H1 (cell line): ENCODE measurements around the gene ADGB. TPM values are rescaled to one million over a fixed set of nuclear protein-coding genes. Genes with fewer than 3 reads are reported as not detected.

Experiments
- CTCF ChIA-PET: fragments of 300-600 bp; sonication (Branson Sonifier 250); formaldehyde crosslinking; loops from one replicate; lab custom pipeline; 2021; ENCODE audit not compliant: partially characterized antibody; lab: Charles Lee
- POLR2A ChIA-PET: fragments of 300-600 bp; sonication (Branson Sonifier 250); formaldehyde crosslinking; loops from one replicate; lab custom pipeline; 2021; ENCODE audit warnings: inconsistent platforms; ENCODE audit not compliant: partially characterized antibody; lab: Charles Lee
- DNase-seq, 2 experiments: peaks; one replicate each; pipeline versions ENCODE4 v3.0.0 to v3.0.0-alpha.2; 2010 to 2022; ENCODE audit warnings: low spot score in 2 of 2, low read depth in 1 of 2, mixed read lengths in 1 of 2
- FAIRE-seq: peaks from 2 replicates; lab custom pipeline; 2011; peaks lifted over from hg19 to GRCh38; lab: Jason Lieb, UNC
- H2AFZ ChIP-seq: 2 replicates; pipeline ENCODE4 v1.8.1; 2012; ENCODE audit warnings: low read length, inconsistent platforms
- H2AK5ac ChIP-seq: 2 replicates; pipeline ENCODE4 v1.6.1; 2013; ENCODE audit warnings: low read depth, low read length
- H2BK120ac ChIP-seq: replicated peaks from 2 replicates; pipeline ENCODE3; 2013; ENCODE audit warnings: low read depth, low read length, inconsistent platforms
- H2BK12ac ChIP-seq: 2 replicates; pipeline ENCODE4 v1.6.1; 2013; ENCODE audit warnings: low read depth, low read length
- H2BK15ac ChIP-seq: 2 replicates; pipeline ENCODE4 v1.6.1; 2013; ENCODE audit warnings: low read length
- H2BK20ac ChIP-seq: 2 replicates; pipeline ENCODE4 v1.6.1; 2013; ENCODE audit warnings: low read length
- H2BK5ac ChIP-seq: 2 replicates; pipeline ENCODE4 v1.6.1; 2013; ENCODE audit warnings: low read depth, low read length
- H3K14ac ChIP-seq: 2 replicates; pipeline ENCODE4 v1.6.1; 2013; ENCODE audit warnings: inconsistent platforms; ENCODE audit not compliant: insufficient read length
- H3K18ac ChIP-seq: 2 replicates; pipeline ENCODE4 v1.6.1; 2013; ENCODE audit warnings: low read length; ENCODE audit errors: extremely low read depth
- H3K23ac ChIP-seq: 2 replicates; pipeline ENCODE4 v1.6.1; 2013; ENCODE audit warnings: inconsistent platforms; ENCODE audit not compliant: insufficient read length
- H3K23me2 ChIP-seq: 2 replicates; pipeline ENCODE4 v1.6.1; 2013; ENCODE audit warnings: low read depth, low read length
- H3K27ac ChIP-seq: 2 replicates; pipeline ENCODE4 v1.6.1; 2011; ENCODE audit warnings: low read depth, low read length, inconsistent platforms
- H3K27me3 ChIP-seq, 4 experiments: replicated peaks in 1 of 4; 1 replicate in 1 of 4; 2 replicates in 3 of 4; pipeline versions ENCODE4 v1.6.1 to v1.8.1; 2011 to 2013; ENCODE audit warnings: low read length in 3 of 4, mild to moderate bottlenecking in 3 of 4, inconsistent platforms in 2 of 4, mixed read lengths in 2 of 4, moderate library complexity in 1 of 4; ENCODE audit not compliant: control insufficient read depth in 3 of 4, insufficient read depth in 3 of 4; ENCODE audit errors: extremely low read depth in 1 of 4
- H3K36me3 ChIP-seq, 4 experiments: 2 replicates each; pipeline versions ENCODE4 v1.6.1 to v1.8.1; 2011 to 2013; ENCODE audit warnings: mild to moderate bottlenecking in 4 of 4, low read length in 3 of 4, moderate library complexity in 2 of 4, control low read depth in 1 of 4, inconsistent platforms in 1 of 4; ENCODE audit not compliant: insufficient read depth in 4 of 4, control insufficient read depth in 2 of 4
- H3K4ac ChIP-seq: replicated peaks from 2 replicates; pipeline ENCODE3; 2013; ENCODE audit warnings: low read length, low read depth, mixed read lengths, inconsistent platforms; ENCODE audit not compliant: insufficient read length
- H3K4me1 ChIP-seq, 4 experiments: replicated peaks in 1 of 4; 1 replicate in 1 of 4; 2 replicates in 3 of 4; pipeline versions ENCODE4 v1.6.1 to v1.8.1; 2011 to 2013; ENCODE audit warnings: low read length in 3 of 4, inconsistent platforms in 2 of 4, mixed read lengths in 1 of 4; ENCODE audit not compliant: insufficient read depth in 4 of 4, control insufficient read depth in 3 of 4
- H3K4me2 ChIP-seq, 2 experiments: 2 replicates each; pipeline versions ENCODE4 v1.6.1 to v1.8.1; 2011 to 2013; ENCODE audit warnings: low read depth in 2 of 2, low read length in 2 of 2, control low read depth in 1 of 2, inconsistent platforms in 1 of 2, mild to moderate bottlenecking in 1 of 2; ENCODE audit not compliant: insufficient read depth in 1 of 2
- H3K4me3 ChIP-seq, 4 experiments: fragments of 200-600, 300-600 bp in 1 of 4; sonication (generic), shearing (Covaris generic), sonication (Bioruptor Twin) in 1 of 4; 2 replicates each; pipeline versions ENCODE4 v1.5.1 to v1.8.1; 2011 to 2016; ENCODE audit warnings: low read length in 4 of 4, low read depth in 3 of 4, control low read depth in 2 of 4, inconsistent platforms in 2 of 4, mild to moderate bottlenecking in 2 of 4, mixed read lengths in 1 of 4, moderate library complexity in 1 of 4; ENCODE audit not compliant: insufficient read depth in 2 of 4; ENCODE audit errors: extremely low read depth in 1 of 4
- H3K56ac ChIP-seq: replicated peaks from 2 replicates; pipeline ENCODE3; 2013; ENCODE audit warnings: low read depth, mild to moderate bottlenecking, mixed read lengths, low read length, inconsistent platforms; ENCODE audit not compliant: insufficient read length
- H3K79me1 ChIP-seq: 2 replicates; pipeline ENCODE4 v1.6.1; 2013; ENCODE audit warnings: low read depth, low read length, control low read depth
- H3K79me2 ChIP-seq, 2 experiments: 2 replicates each; pipeline versions ENCODE4 v1.6.1 to v1.8.1; 2012 to 2013; ENCODE audit warnings: low read length in 2 of 2, mild to moderate bottlenecking in 2 of 2, inconsistent platforms in 1 of 2; ENCODE audit not compliant: insufficient read depth in 2 of 2, control insufficient read depth in 1 of 2
- H3K9ac ChIP-seq, 4 experiments: replicated peaks in 1 of 4; 1 replicate in 1 of 4; 2 replicates in 3 of 4; pipeline versions ENCODE4 v1.6.1 to v1.8.1; 2011 to 2013; ENCODE audit warnings: low read depth in 3 of 4, low read length in 3 of 4, control low read depth in 2 of 4, mild to moderate bottlenecking in 2 of 4, moderate library complexity in 2 of 4, inconsistent platforms in 1 of 4; ENCODE audit errors: extremely low read depth in 1 of 4
- H3K9me3 ChIP-seq, 2 experiments: 2 replicates each; pipeline versions ENCODE4 v1.6.1 to v1.8.1; 2012 to 2013; ENCODE audit warnings: mild to moderate bottlenecking in 2 of 2, moderate library complexity in 2 of 2, control low read depth in 1 of 2, inconsistent platforms in 1 of 2, low read depth in 1 of 2, low read length in 1 of 2, mixed read lengths in 1 of 2; ENCODE audit not compliant: insufficient read depth in 2 of 2
- H4K20me1 ChIP-seq, 2 experiments: replicated peaks in 1 of 2; 2 replicates each; pipeline versions ENCODE3 to v1.8.1; 2011 to 2013; ENCODE audit warnings: inconsistent platforms in 2 of 2, low read length in 2 of 2, mild to moderate bottlenecking in 1 of 2; ENCODE audit not compliant: insufficient read depth in 2 of 2, control insufficient read depth in 1 of 2
- H4K5ac ChIP-seq: 2 replicates; pipeline ENCODE4 v1.6.1; 2013; ENCODE audit warnings: low read length, low read depth, mixed read lengths, inconsistent platforms; ENCODE audit not compliant: insufficient read length
- H4K8ac ChIP-seq: 2 replicates; pipeline ENCODE4 v1.8.0; 2013; ENCODE audit warnings: mild to moderate bottlenecking, moderate library complexity, low read length, inconsistent platforms; ENCODE audit not compliant: insufficient read depth; ENCODE audit errors: extremely low read depth
- H4K91ac ChIP-seq: replicated peaks from 2 replicates; pipeline ENCODE3; 2013; ENCODE audit warnings: low read length, mixed read lengths, inconsistent platforms; ENCODE audit not compliant: insufficient read length
- BACH1 ChIP-seq: IDR thresholded peaks from 2 replicates; pipeline ENCODE4 v1.6.1; 2012; ENCODE audit warnings: low read length, improper control_type of control experiment
- CEBPB ChIP-seq: IDR thresholded peaks from 2 replicates; pipeline ENCODE4 v1.6.1; 2012; ENCODE audit warnings: low read depth, low read length
- EP300 ChIP-seq, 2 experiments: IDR thresholded peaks; 1 replicate in 1 of 2; 2 replicates in 1 of 2; pipeline ENCODE4 v1.6.1; 2011 to 2012; ENCODE audit warnings: low read depth in 2 of 2, low read length in 2 of 2, mild to moderate bottlenecking in 2 of 2, borderline replicate concordance in 1 of 2, inconsistent platforms in 1 of 2, moderate library complexity in 1 of 2
- HDAC2 ChIP-seq, 2 experiments: fragments of 300-600 bp in 1 of 2; sonication (generic) in 1 of 2; IDR thresholded peaks; 2 replicates each; pipeline ENCODE4 v1.6.1; 2011 to 2012; ENCODE audit warnings: low read depth in 2 of 2, low read length in 2 of 2, mild to moderate bottlenecking in 2 of 2, moderate library complexity in 2 of 2, borderline replicate concordance in 1 of 2, inconsistent platforms in 1 of 2
- RFX5 ChIP-seq: IDR thresholded peaks from 2 replicates; pipeline ENCODE4 v1.6.1; 2011; ENCODE audit warnings: low read depth, low read length, improper control_type of control experiment, borderline replicate concordance
- SP4 ChIP-seq: IDR thresholded peaks from 2 replicates; pipeline ENCODE4 v1.6.1; 2012; ENCODE audit warnings: low read length, inconsistent platforms
- TEAD4 ChIP-seq: IDR thresholded peaks from 2 replicates; pipeline ENCODE4 v1.6.1; 2012; ENCODE audit warnings: low read depth, low read length, inconsistent platforms, mixed read lengths
- YY1 ChIP-seq: IDR thresholded peaks from 2 replicates; pipeline ENCODE4 v1.6.1; 2011; ENCODE audit warnings: low read depth, mild to moderate bottlenecking, low read length
- WGBS, 2 experiments: shearing (Covaris generic) in 1 of 2; methylation state at CpG; one replicate each; pipeline versions ENCODE4 v1.1.6 to v1.1.7; 2013 to 2015; ENCODE audit warnings: low lambda C conversion rate in 2 of 2, mixed read lengths in 2 of 2, inconsistent platforms in 1 of 2, low coverage in 1 of 2, missing lambda C conversion rate in 1 of 2; ENCODE audit not compliant: insufficient replicate concordance in 2 of 2, insufficient coverage in 1 of 2, insufficient read length in 1 of 2; ENCODE audit errors: extremely low coverage in 1 of 2, missing lambda C conversion rate in 1 of 2; 5-methylcytosine and 5-hydroxymethylcytosine counted together
- polyA plus RNA-seq, 7 experiments: library from polyadenylated mRNA; depleted of rRNA in 3 of 7; stranded (reverse) in 5 of 7; unstranded in 2 of 7; fragments of >200 nt in 5 of 7; fragments of 200-250 nt in 2 of 7; gene quantifications; 1 replicate in 5 of 7; 2 replicates in 1 of 7; 4 replicates in 1 of 7; pipeline versions ENCODE4 v1.2.1 to v1.2.3, GENCODE V29; 2011 to 2013; ENCODE audit warnings: missing spikeins in 2 of 7, mixed read lengths in 2 of 7
- total RNA-seq: library from RNA; stranded (reverse); fragmentation: NEBNext Ultra II Directional; extraction: Animal tissue kit (Norgen Biotek cat#: 25700); gene quantifications from 2 replicates; pipeline ENCODE4 v1.2.1, GENCODE V29; 2021
- TF ChIP-seq, protein P1 (sequence below), 3 experiments: IDR thresholded peaks; 1 replicate in 2 of 3; 2 replicates in 1 of 3; pipeline versions ENCODE4 v1.5.1 to v1.6.1; 2011; ENCODE audit warnings: low read length in 3 of 3, mild to moderate bottlenecking in 3 of 3, inconsistent platforms in 2 of 3, low read depth in 1 of 3, moderate library complexity in 1 of 3; ENCODE audit not compliant: insufficient read depth in 1 of 3; ENCODE audit errors: control extremely low read depth in 1 of 3

The ADGB gene
- total and polyA plus RNA-seq, 2 of the 8 experiments (the other 6 are each of a cell fraction or from before 2014, with no cell fraction given): not detected

DNA sequence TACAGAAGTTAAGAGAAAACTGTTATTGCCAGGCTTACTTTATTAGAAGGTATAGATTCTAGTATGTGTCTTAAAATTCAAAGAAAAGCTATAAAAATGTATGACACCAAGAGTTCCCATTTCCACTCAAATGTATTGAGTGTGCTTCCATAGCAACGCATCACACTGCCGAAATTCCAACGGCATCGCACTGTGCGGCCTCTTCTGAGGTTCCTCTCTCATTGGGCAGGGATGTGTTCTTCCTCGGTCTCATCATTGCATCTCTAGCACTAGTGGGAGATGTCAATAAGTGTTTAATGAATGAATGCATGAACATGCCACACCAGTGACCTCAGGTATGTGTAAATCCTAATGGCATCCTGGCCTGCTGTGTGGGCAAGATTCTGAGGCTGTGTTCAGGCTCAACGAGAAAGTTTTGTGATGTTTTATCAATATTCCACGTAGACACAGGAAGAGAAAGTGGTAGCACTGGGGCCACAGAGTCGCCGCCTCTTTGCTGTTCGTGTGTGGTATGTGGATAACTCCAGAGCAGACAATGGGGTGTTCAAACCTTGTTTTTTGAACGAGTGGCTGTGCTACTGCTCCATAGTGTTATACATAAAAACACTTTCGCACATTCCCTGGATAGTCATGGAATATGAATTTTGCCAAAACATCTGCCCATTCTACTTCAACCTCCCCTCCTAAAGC, 171.6 kb downstream of the ADGB start:
- H3K27ac ChIP-seq: no peak overlapping the region
- no peaks in the 10 kb centered on the region for H3K23me2 ChIP-seq
- H3K4ac ChIP-seq: no peak overlapping the region
- H2BK12ac ChIP-seq: no peak overlapping the region
- no peak overlapping the region for H4K5ac ChIP-seq
- no peak overlapping the region for H2BK120ac ChIP-seq
- FAIRE-seq (no peak), DNase-seq (no peak)
- H3K14ac ChIP-seq: no peak overlapping the region
- no peaks in the 10 kb centered on the region for H3K4me1 ChIP-seq
- no peak overlapping the region; the same call in 1 of the 2 replicates for H2BK5ac ChIP-seq
- H3K27me3 ChIP-seq: no peaks in the 10 kb centered on the region
- no peaks in the 10 kb centered on the region for H3K79me2 ChIP-seq
- POLR2A ChIA-PET: no interaction called here
- no peaks in the 10 kb centered on the region for H3K36me3 ChIP-seq
- H3K4me2 ChIP-seq: no peak overlapping the region
- H3K56ac ChIP-seq: no peak overlapping the region
- H4K20me1 ChIP-seq: no peaks in the 10 kb centered on the region
- no peak overlapping the region for H3K23ac ChIP-seq
- WGBS, 2 experiments: 93% methylated on average over 13 of the region's 13 CpGs; no CpG with 5 or more reads in 1 of the 2 experiments
- H3K79me1 ChIP-seq: no peaks in the 10 kb centered on the region
- no peak overlapping the region for H3K18ac ChIP-seq
- no peak overlapping the region for H3K9ac ChIP-seq
- CTCF ChIA-PET: interaction anchor here (0.8 kb wide), 1 partner anchor 17 kb away, joined by 3 read pairs; no protein-coding TSS in a partner anchor
- H2AFZ ChIP-seq: no peak overlapping the region
- H4K91ac ChIP-seq: no peak overlapping the region
- H3K9me3 ChIP-seq: no peaks in the 10 kb centered on the region
- no peak overlapping the region for H2BK15ac ChIP-seq
- no peak overlapping the region for H3K4me3 ChIP-seq
- H4K8ac ChIP-seq: no peak overlapping the region
- no peak overlapping the region for H2BK20ac ChIP-seq
- H2AK5ac ChIP-seq: no peak overlapping the region
- TF ChIP-seq TEAD4 (no peak), HDAC2 (IDR thresholded peaks at IDR 0.05; ENCODE audit: borderline replicate concordance in 1 of 2, low read depth in 2 of 2, low read length in 2 of 2) (no peak), YY1 (no peak), RFX5 (no peak), CEBPB (no peak), EP300 (IDR thresholded peaks at IDR 0.05; ENCODE audit: borderline replicate concordance in 1 of 2, low read depth in 2 of 2, low read length in 2 of 2) (no peak), BACH1 (no peak), SP4 (no peak)
- TF ChIP-seq, protein P1, sequence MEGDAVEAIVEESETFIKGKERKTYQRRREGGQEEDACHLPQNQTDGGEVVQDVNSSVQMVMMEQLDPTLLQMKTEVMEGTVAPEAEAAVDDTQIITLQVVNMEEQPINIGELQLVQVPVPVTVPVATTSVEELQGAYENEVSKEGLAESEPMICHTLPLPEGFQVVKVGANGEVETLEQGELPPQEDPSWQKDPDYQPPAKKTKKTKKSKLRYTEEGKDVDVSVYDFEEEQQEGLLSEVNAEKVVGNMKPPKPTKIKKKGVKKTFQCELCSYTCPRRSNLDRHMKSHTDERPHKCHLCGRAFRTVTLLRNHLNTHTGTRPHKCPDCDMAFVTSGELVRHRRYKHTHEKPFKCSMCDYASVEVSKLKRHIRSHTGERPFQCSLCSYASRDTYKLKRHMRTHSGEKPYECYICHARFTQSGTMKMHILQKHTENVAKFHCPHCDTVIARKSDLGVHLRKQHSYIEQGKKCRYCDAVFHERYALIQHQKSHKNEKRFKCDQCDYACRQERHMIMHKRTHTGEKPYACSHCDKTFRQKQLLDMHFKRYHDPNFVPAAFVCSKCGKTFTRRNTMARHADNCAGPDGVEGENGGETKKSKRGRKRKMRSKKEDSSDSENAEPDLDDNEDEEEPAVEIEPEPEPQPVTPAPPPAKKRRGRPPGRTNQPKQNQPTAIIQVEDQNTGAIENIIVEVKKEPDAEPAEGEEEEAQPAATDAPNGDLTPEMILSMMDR (IDR thresholded peaks at IDR 0.05; ENCODE audit: control extremely low read depth in 1 of 3, insufficient read depth in 1 of 3, low read depth in 1 of 3, low read length in 3 of 3): no peak
